NB4 (cell line): ENCODE results near the gene PSENEN.
"Not testable (repeated sequence)": the region's sequence is repeated elsewhere in the genome, so short reads cannot be mapped to it uniquely, and the experiment has no call there.

Source experiments
- DNase-seq: peaks from one replicate; pipeline ENCODE4 v3.0.0; 2010; ENCODE audit warnings: low read depth
- H3K4me3 ChIP-seq: one replicate; pipeline ENCODE4 v1.5.1; 2011; ENCODE audit warnings: mild to moderate bottlenecking, low read depth, low read length, moderate library complexity
- CTCF ChIP-seq: IDR thresholded peaks from one replicate; pipeline ENCODE4 v1.5.1; 2012; ENCODE audit warnings: low read depth, low read length
- MAX ChIP-seq: IDR thresholded peaks from 2 replicates; pipeline ENCODE4 v1.6.1; 2011; ENCODE audit warnings: low read depth, low read length
- MYC ChIP-seq: IDR thresholded peaks from 2 replicates; pipeline ENCODE4 v1.6.1; 2011; ENCODE audit warnings: low read depth, low read length
- POLR2A ChIP-seq: IDR thresholded peaks from 2 replicates; pipeline ENCODE4 v1.6.1; 2011; ENCODE audit warnings: mild to moderate bottlenecking; ENCODE audit not compliant: insufficient read length; ENCODE audit errors: extremely low read depth

Gene PSENEN

GRCh38 chr19:35721374-35721773, 24.1 kb upstream of the PSENEN start:
- DNase-seq = no peak
- TF ChIP-seq MYC (no peak), CTCF (no peak), MAX (no peak), POLR2A (no peak)
- H3K4me3 ChIP-seq = no peak overlapping the region

GRCh38 chr19:35722461-35722860, 23.0 kb upstream of the PSENEN start:
- DNase-seq = no peak

GRCh38 chr19:35722897-35723296, 22.6 kb upstream of the PSENEN start:
- TF ChIP-seq POLR2A = no peak
- TF ChIP-seq MYC = no peak
- TF ChIP-seq MAX = no peak
- TF ChIP-seq CTCF = no peak
- no peak overlapping the region for H3K4me3 ChIP-seq
- no peak for DNase-seq

More at GRCh38 chr19:35722461-35722860, 23.0 kb upstream of the PSENEN start:
- no peak overlapping the region for H3K4me3 ChIP-seq
- TF ChIP-seq MYC = no peak

GRCh38 chr19:35723671-35724070, 21.8 kb upstream of the PSENEN start:
- H3K4me3 ChIP-seq = no peak overlapping the region
- no peak for DNase-seq
- TF ChIP-seq CTCF (no peak), POLR2A (no peak), MAX (no peak)

GRCh38 chr19:35724132-35724531, 21.3 kb upstream of the PSENEN start:
- H3K4me3 ChIP-seq, DNase-seq: not testable (repeated sequence)

GRCh38 chr19:35724560-35724959, 20.9 kb upstream of the PSENEN start:
- TF ChIP-seq MAX (no peak), MYC (no peak)
- no peak overlapping the region for H3K4me3 ChIP-seq
- no peak for DNase-seq

- no peak for DNase-seq
- H3K4me3 ChIP-seq = no peak overlapping the region
- TF ChIP-seq MYC = no peak
- TF ChIP-seq POLR2A = no peak
- TF ChIP-seq MAX = no peak
- TF ChIP-seq CTCF = no peak
These were observed 20.1 kb upstream of the PSENEN start for GRCh38 chr19:35725216-35725861.
